GM23338 (cell line): Measurements from ENCODE around the gene LHX1. TPM values are rescaled to one million over a fixed set of nuclear protein-coding genes. Genes with fewer than 3 reads are reported as not detected.

Experiments
- ATAC-seq: fragments of 200-7000 bp; cut with Tn5 transposase; 3 replicates; pipeline ENCODE4 v1.9.1; 2020
- DNase-seq: peaks from one replicate; pipeline ENCODE4 v3.0.0-alpha.2; 2015; ENCODE audit warnings: low spot score
- H2AFZ ChIP-seq: fragments of 200-600 bp; sonication (generic); 2 replicates; pipeline ENCODE4 v1.8.0; 2016; ENCODE audit warnings: antibody characterized with exemption, mild to moderate bottlenecking, moderate library complexity
- H3F3A ChIP-seq: fragments of 200-600 bp; sonication (generic); replicated peaks from 2 replicates; pipeline ENCODE4 v1.8.0; 2017; ENCODE audit warnings: antibody characterized with exemption, mixed run types, low read depth
- H3K27ac ChIP-seq: fragments of 200-600 bp; sonication (generic); 2 replicates; pipeline ENCODE4 v1.6.1; 2016; ENCODE audit warnings: low read depth
- H3K27me3 ChIP-seq: fragments of 200-600 bp; sonication (generic); 2 replicates; pipeline ENCODE4 v1.8.0; 2016; ENCODE audit warnings: mild to moderate bottlenecking, mixed run types, moderate library complexity; ENCODE audit not compliant: insufficient read depth
- H3K36me3 ChIP-seq: fragments of 200-600 bp; sonication (generic); 2 replicates; pipeline ENCODE4 v1.8.0; 2016; ENCODE audit warnings: mild to moderate bottlenecking; ENCODE audit not compliant: insufficient read depth
- H3K4me1 ChIP-seq: fragments of 200-600 bp; sonication (generic); 2 replicates; pipeline ENCODE4 v1.8.0; 2016; ENCODE audit warnings: mild to moderate bottlenecking, moderate library complexity; ENCODE audit not compliant: insufficient read depth
- H3K4me2 ChIP-seq: fragments of 200-600 bp; sonication (generic); 2 replicates; pipeline ENCODE4 v1.7.1; 2017; ENCODE audit warnings: mixed run types
- H3K4me3 ChIP-seq: fragments of 200-600 bp; sonication (generic); 2 replicates; pipeline ENCODE4 v1.6.1; 2016; ENCODE audit warnings: mixed run types
- H3K79me2 ChIP-seq: fragments of 200-600 bp; sonication (generic); replicated peaks from 2 replicates; pipeline ENCODE4 v1.8.0; 2017; ENCODE audit warnings: mild to moderate bottlenecking; ENCODE audit not compliant: insufficient read depth
- H3K9me2 ChIP-seq: fragments of 200-600 bp; sonication (generic); 2 replicates; pipeline ENCODE4 v1.8.0; 2017; ENCODE audit not compliant: insufficient read depth
- H4K20me1 ChIP-seq: fragments of 200-600 bp; sonication (generic); replicated peaks from 2 replicates; pipeline ENCODE4 v1.8.0; 2017; ENCODE audit warnings: mild to moderate bottlenecking; ENCODE audit not compliant: insufficient read depth
- H3K27ac Mint-ChIP-seq: 2 replicates; pipeline ENCODE4 v1.8.0; 2020; ENCODE audit warnings: inconsistent platforms, mild to moderate bottlenecking, moderate library complexity, mixed read lengths
- H3K27me3 Mint-ChIP-seq: 3 replicates; pipeline ENCODE4 v1.8.0; 2022; ENCODE audit warnings: low read depth, mild to moderate bottlenecking, moderate library complexity, mixed read lengths, inconsistent platforms; ENCODE audit not compliant: insufficient read depth, poor library complexity
- H3K36me3 Mint-ChIP-seq: 3 replicates; pipeline ENCODE4 v1.8.0; 2021; ENCODE audit warnings: low read depth, mild to moderate bottlenecking, inconsistent platforms, moderate library complexity, mixed read lengths
- H3K4me1 Mint-ChIP-seq: 3 replicates; pipeline ENCODE4 v1.8.0; 2020; ENCODE audit warnings: mild to moderate bottlenecking, inconsistent platforms, mixed read lengths
- H3K4me3 Mint-ChIP-seq: 3 replicates; pipeline ENCODE4 v1.8.0; 2021; ENCODE audit warnings: moderate library complexity, mild to moderate bottlenecking, inconsistent platforms, mixed read lengths
- H3K9me3 Mint-ChIP-seq: 3 replicates; pipeline ENCODE4 v1.8.0; 2020; ENCODE audit warnings: moderate library complexity, mild to moderate bottlenecking, inconsistent platforms, mixed read lengths
- CREB1 ChIP-seq: fragments of 250-450 bp; sonication (Bioruptor Pico); IDR thresholded peaks from 2 replicates; pipeline ENCODE4 v1.5.0; 2020; ENCODE audit warnings: low read depth, mild to moderate bottlenecking, moderate library complexity
- EZH2 ChIP-seq: fragments of 200-600 bp; sonication (generic); IDR thresholded peaks from one replicate; pipeline ENCODE4 v1.8.0; 2017; ENCODE audit warnings: antibody characterized with exemption, mild to moderate bottlenecking, low read depth; ENCODE audit not compliant: unreplicated experiment
- EZH2phosphoT487 ChIP-seq: fragments of 200-600 bp; sonication (generic); IDR thresholded peaks from one replicate; pipeline ENCODE4 v1.8.1; 2018; ENCODE audit warnings: antibody characterized with exemption; ENCODE audit not compliant: unreplicated experiment
- NANOG ChIP-seq: IDR thresholded peaks from 2 replicates; pipeline ENCODE4 v1.6.1; 2016; ENCODE audit warnings: antibody characterized with exemption, borderline replicate concordance
- ZNF114 ChIP-seq: fragments of 250-450 bp; sonication (Bioruptor Pico); IDR thresholded peaks from 2 replicates; pipeline ENCODE4 v1.5.0; 2020; ENCODE audit warnings: mild to moderate bottlenecking, moderate library complexity
- ZNF462 ChIP-seq: fragments of 250-450 bp; sonication (Bioruptor Pico); IDR thresholded peaks from 2 replicates; pipeline ENCODE4 v1.5.0; 2020; ENCODE audit warnings: mild to moderate bottlenecking, moderate library complexity
- polyA plus RNA-seq: library from polyadenylated mRNA; unstranded; fragments of >200 nt; fragmentation: Nextera tagmentation; extraction: Ambion mirVana; gene quantifications from 2 replicates; pipeline ENCODE4 v1.2.1, GENCODE V29; 2016
- total RNA-seq: library from RNA; depleted of rRNA; stranded (reverse); fragments of >200 nt; shearing (Covaris generic); gene quantifications from 2 replicates; pipeline ENCODE4 v1.2.3, GENCODE V29; 2014
- TF ChIP-seq, protein P1 (sequence below), 2 experiments: fragments of 200-600 bp in 1 of 2; sonication (generic) in 1 of 2; conservative IDR thresholded peaks; 2 replicates each; pipeline versions ENCODE4 v1.5.1 to v1.6.1; 2016 to 2017; ENCODE audit warnings: antibody characterized with exemption in 2 of 2, low read depth in 2 of 2, mild to moderate bottlenecking in 2 of 2, moderate library complexity in 1 of 2

Gene LHX1
- total and polyA plus RNA-seq, 2 experiments from 2014 or later: 0.52 to 0.74 TPM

DNA sequence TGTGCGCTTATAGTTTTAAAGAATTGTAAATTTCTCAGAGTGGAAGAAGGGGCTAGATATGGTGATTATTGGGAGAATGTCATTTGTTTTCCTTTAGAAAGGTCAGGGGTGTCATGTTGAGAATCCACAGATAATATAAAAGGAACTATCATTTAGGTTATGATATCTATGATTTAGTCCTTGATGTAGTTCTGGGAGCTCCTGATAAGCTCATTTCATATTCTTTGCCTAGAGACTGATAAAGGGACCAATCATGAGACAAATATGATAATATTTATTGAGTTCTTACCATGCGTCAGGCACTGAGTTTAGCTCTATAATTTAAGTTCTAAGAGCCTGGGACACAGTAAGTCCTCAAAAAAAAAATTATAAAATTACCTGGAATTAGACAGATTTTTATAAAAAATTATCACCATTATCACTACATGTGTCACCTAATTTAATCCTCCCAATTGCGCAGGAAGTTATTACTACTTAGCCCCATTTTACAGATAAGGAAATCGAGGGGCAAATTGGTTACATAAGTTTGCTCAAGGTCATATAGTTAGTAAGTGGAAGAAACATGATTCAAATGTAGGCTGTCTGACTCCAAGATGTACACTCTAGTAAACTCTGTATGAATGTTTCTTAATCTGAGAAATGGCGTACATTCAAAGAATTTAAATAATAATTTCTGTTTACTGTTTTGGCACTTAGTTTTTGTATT is 14.0 kb downstream of the LHX1 start (continued):
- TF ChIP-seq EZH2: no peak

GRCh38 chr17:36971508-36971907 is 34.2 kb downstream of the LHX1 start:
- no peaks in the 10 kb centered on the region for H3K27me3 ChIP-seq
- H3K36me3 ChIP-seq: no peaks in the 10 kb centered on the region
- H4K20me1 ChIP-seq: peaks cover 11% of the 10 kb centered on the region
- Mint-ChIP-seq H3K27ac (0 out of 2 replicates have a peak overlapping the region, but pooled peaks have one; percentile 14), H3K4me3 (no peak overlapping the region), H3K27me3 (no peaks in the 10 kb centered on the region), H3K36me3 (peaks cover 16% of the 10 kb centered on the region), H3K4me1 (peaks cover 15% of the 10 kb centered on the region), H3K9me3 (no peaks in the 10 kb centered on the region; the same call in 2 of the 3 replicates)
- DNase-seq: no peak
- H3K4me1 ChIP-seq: peaks cover 9% of the 10 kb centered on the region
- TF ChIP-seq ZNF114 (CRISPR knock-in tag) (no peak), EZH2phosphoT487 (no peak)
- H3K27ac ChIP-seq: peak overlapping the region; percentile 23; the same call in 1 of the 2 replicates
- no peaks in the 10 kb centered on the region for H3F3A ChIP-seq
- H3K9me2 ChIP-seq: no peaks in the 10 kb centered on the region
- H3K4me2 ChIP-seq: no peak overlapping the region
- no peak overlapping the region for H2AFZ ChIP-seq
- peaks cover 21% of the 10 kb centered on the region for H3K79me2 ChIP-seq
- no peak overlapping the region for H3K4me3 ChIP-seq
- no peak for ATAC-seq

DNA sequence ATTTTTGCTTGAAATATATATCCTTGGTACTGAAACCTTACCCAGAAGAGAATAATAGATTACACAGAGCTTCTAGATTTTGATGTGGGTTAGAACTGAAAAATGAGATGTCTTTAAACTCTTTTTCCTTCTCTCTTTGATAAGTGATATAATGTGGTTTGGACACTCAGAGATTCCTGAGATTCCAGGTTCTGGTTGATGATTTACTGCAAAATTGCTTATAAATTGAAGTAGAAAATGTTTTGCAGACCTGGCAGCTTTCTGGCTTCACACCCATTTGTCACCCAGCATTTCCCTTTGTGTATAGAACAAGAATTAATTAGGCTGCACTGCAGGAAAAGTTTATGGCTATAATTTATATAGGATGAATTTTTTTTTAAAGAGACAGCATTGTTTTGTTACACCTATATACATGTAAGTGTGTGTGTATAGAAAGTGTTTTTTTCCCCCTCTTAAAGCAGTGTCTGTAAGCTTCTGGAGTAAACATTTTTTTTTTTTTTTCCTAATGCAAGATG is 35.0 kb downstream of the LHX1 start:
- Histone ChIP-seq H2AFZ (no peak overlapping the region), H3K27me3 (no peaks in the 10 kb centered on the region), H3K36me3 (no peaks in the 10 kb centered on the region), H3K4me1 (peaks cover 9% of the 10 kb centered on the region), H3K79me2 (peaks cover 20% of the 10 kb centered on the region), H3K9me2 (no peaks in the 10 kb centered on the region), H3K4me2 (no peak overlapping the region), H4K20me1 (peaks cover 11% of the 10 kb centered on the region), H3K4me3 (no peak overlapping the region), H3F3A (no peaks in the 10 kb centered on the region), H3K27ac (peak overlapping the region; percentile 23; the same call in 1 of the 2 replicates)
- Mint-ChIP-seq H3K4me1 (peaks cover 19% of the 10 kb centered on the region), H3K36me3 (peaks cover 16% of the 10 kb centered on the region), H3K9me3 (no peaks in the 10 kb centered on the region; the same call in 2 of the 3 replicates), H3K27me3 (no peaks in the 10 kb centered on the region), H3K27ac (peak overlapping the region; percentile 14; the same call in 1 of the 2 replicates), H3K4me3 (no peak overlapping the region)
- TF ChIP-seq CREB1 (CRISPR knock-in tag): no peak
- no peak for TF ChIP-seq ZNF462
- TF ChIP-seq, protein P1, sequence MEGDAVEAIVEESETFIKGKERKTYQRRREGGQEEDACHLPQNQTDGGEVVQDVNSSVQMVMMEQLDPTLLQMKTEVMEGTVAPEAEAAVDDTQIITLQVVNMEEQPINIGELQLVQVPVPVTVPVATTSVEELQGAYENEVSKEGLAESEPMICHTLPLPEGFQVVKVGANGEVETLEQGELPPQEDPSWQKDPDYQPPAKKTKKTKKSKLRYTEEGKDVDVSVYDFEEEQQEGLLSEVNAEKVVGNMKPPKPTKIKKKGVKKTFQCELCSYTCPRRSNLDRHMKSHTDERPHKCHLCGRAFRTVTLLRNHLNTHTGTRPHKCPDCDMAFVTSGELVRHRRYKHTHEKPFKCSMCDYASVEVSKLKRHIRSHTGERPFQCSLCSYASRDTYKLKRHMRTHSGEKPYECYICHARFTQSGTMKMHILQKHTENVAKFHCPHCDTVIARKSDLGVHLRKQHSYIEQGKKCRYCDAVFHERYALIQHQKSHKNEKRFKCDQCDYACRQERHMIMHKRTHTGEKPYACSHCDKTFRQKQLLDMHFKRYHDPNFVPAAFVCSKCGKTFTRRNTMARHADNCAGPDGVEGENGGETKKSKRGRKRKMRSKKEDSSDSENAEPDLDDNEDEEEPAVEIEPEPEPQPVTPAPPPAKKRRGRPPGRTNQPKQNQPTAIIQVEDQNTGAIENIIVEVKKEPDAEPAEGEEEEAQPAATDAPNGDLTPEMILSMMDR (conservative IDR thresholded peaks at IDR 0.05; ENCODE audit: low read depth in 2 of 2): no peak
- no peak for TF ChIP-seq ZNF114 (CRISPR knock-in tag)
- no peak for TF ChIP-seq NANOG
- ATAC-seq (no peak), DNase-seq (no peak)
